ENCODE data around the gene LMLN. TPM values are rescaled to one million over a fixed set of nuclear protein-coding genes. Genes with fewer than 3 reads are reported as not detected.
"Not testable (repeated sequence)": the region's sequence is repeated elsewhere in the genome, so short reads cannot be mapped to it uniquely, and the experiment has no call there.

LMLN gene
- total RNA-seq: 4.3 and 4.4 TPM in 2 replicates

- peak within 1 kb of the TSS; percentile 92 for H3K27ac Mint-ChIP-seq
- H3K4me1 Mint-ChIP-seq (ENCODE audit: low read depth): peaks cover 39% of the 10 kb centered on the region
- peak; percentile 95 for DNase-seq (ENCODE audit: low spot score)
- peaks cover 40% of the 10 kb centered on the region for H3K36me3 Mint-ChIP-seq (ENCODE audit: low read depth)
- H3K4me3 Mint-ChIP-seq (ENCODE audit: low read depth): peak within 1 kb of the TSS; percentile 88
- H3K9me3 Mint-ChIP-seq: no peaks in the 10 kb centered on the region
- intact Hi-C loops (cut with micrococcal nuclease): loop anchor here (1.0 to 5.0 kb wide), 6 partner anchors 10 to 208 kb away; partner anchors contain the start of genes LRCH3 and RPL35A
- H3K27me3 Mint-ChIP-seq (ENCODE audit: low read depth): peaks cover 2% of the 10 kb centered on the region
These were observed at the start of gene LMLN for GRCh38 chr3:197959891-197960693. LMLN (plus strand) TSS chr3:197960217; CDS start chr3:197960246, 29 bp downstream.

- Mint-ChIP-seq H3K27me3 (ENCODE audit: low read depth) (no peaks in the 10 kb centered on the region), H3K4me1 (ENCODE audit: low read depth) (no peaks in the 10 kb centered on the region), H3K4me3 (ENCODE audit: low read depth) (no peak overlapping the region), H3K36me3 (ENCODE audit: low read depth) (peaks cover 1% of the 10 kb centered on the region), H3K9me3 (no peaks in the 10 kb centered on the region), H3K27ac (no peak overlapping the region)
- intact Hi-C loops (cut with micrococcal nuclease): no loop called here
- DNase-seq (ENCODE audit: low spot score): no peak
These were observed 47.1 kb upstream of the LMLN start for GRCh38 chr3:197912741-197913476.

- no peak overlapping the region for H3K4me3 Mint-ChIP-seq (ENCODE audit: low read depth)
- H3K27me3 Mint-ChIP-seq (ENCODE audit: low read depth): no peaks in the 10 kb centered on the region
- H3K9me3 Mint-ChIP-seq: no peaks in the 10 kb centered on the region
These were observed 46.2 kb upstream of the LMLN start for GRCh38 chr3:197913641-197914380.

GRCh38 chr3:197921429-197922275 is 38.4 kb upstream of the LMLN start:
- H3K9me3 Mint-ChIP-seq; H3K4me3 Mint-ChIP-seq (ENCODE audit: low read depth); DNase-seq (ENCODE audit: low spot score): not testable (repeated sequence)

More at GRCh38 chr3:197913641-197914380, 46.2 kb upstream of the LMLN start:
- Mint-ChIP-seq H3K4me1 (ENCODE audit: low read depth) (no peaks in the 10 kb centered on the region), H3K27ac (no peak overlapping the region), H3K36me3 (ENCODE audit: low read depth) (no peaks in the 10 kb centered on the region)
- intact Hi-C loops (cut with micrococcal nuclease): no loop called here
- DNase-seq (ENCODE audit: low spot score): no peak

GRCh38 chr3:197926418-197926817 is 33.6 kb upstream of the LMLN start:
- H3K27me3 Mint-ChIP-seq (ENCODE audit: low read depth): no peaks in the 10 kb centered on the region
- H3K9me3 Mint-ChIP-seq: peaks cover 5% of the 10 kb centered on the region
- H3K36me3 Mint-ChIP-seq (ENCODE audit: low read depth): peaks cover 20% of the 10 kb centered on the region
- intact Hi-C loops (cut with micrococcal nuclease): no loop called here
- DNase-seq (ENCODE audit: low spot score): no peak
- H3K4me1 Mint-ChIP-seq (ENCODE audit: low read depth): peaks cover 5% of the 10 kb centered on the region
- no peak overlapping the region for H3K4me3 Mint-ChIP-seq (ENCODE audit: low read depth)
- no peak overlapping the region for H3K27ac Mint-ChIP-seq

More at GRCh38 chr3:197921429-197922275, 38.4 kb upstream of the LMLN start:
- H3K27me3 Mint-ChIP-seq (ENCODE audit: low read depth); H3K4me1 Mint-ChIP-seq (ENCODE audit: low read depth): not testable (repeated sequence)
- H3K27ac Mint-ChIP-seq: peak overlapping the region; percentile 28
- intact Hi-C loops (cut with micrococcal nuclease): loop anchor here (1.0 kb wide), 1 partner anchor 15 kb away; no protein-coding TSS in a partner anchor
- peaks cover 19% of the 10 kb centered on the region for H3K36me3 Mint-ChIP-seq (ENCODE audit: low read depth)

- H3K27me3 Mint-ChIP-seq (ENCODE audit: low read depth); H3K4me3 Mint-ChIP-seq (ENCODE audit: low read depth); intact Hi-C loops (cut with micrococcal nuclease); DNase-seq (ENCODE audit: low spot score); H3K4me1 Mint-ChIP-seq (ENCODE audit: low read depth); H3K27ac Mint-ChIP-seq; H3K9me3 Mint-ChIP-seq: not testable (repeated sequence)
- peaks cover 16% of the 10 kb centered on the region for H3K36me3 Mint-ChIP-seq (ENCODE audit: low read depth)
These were observed 32.4 kb upstream of the LMLN start for GRCh38 chr3:197927578-197927977.

- Mint-ChIP-seq H3K4me1 (ENCODE audit: low read depth) (peaks cover 5% of the 10 kb centered on the region), H3K27me3 (ENCODE audit: low read depth) (no peaks in the 10 kb centered on the region), H3K36me3 (ENCODE audit: low read depth) (peaks cover 3% of the 10 kb centered on the region), H3K27ac (no peak overlapping the region), H3K4me3 (ENCODE audit: low read depth) (no peak overlapping the region), H3K9me3 (no peaks in the 10 kb centered on the region)
- no peak for DNase-seq (ENCODE audit: low spot score)
- intact Hi-C loops (cut with micrococcal nuclease): no loop called here
These were observed 23.1 kb upstream of the LMLN start for GRCh38 chr3:197936819-197937384.

GRCh38 chr3:197940745-197941384 is 19.2 kb upstream of the LMLN start:
- no peak for DNase-seq (ENCODE audit: low spot score)
- peaks cover 8% of the 10 kb centered on the region for H3K36me3 Mint-ChIP-seq (ENCODE audit: low read depth)
- no peaks in the 10 kb centered on the region for H3K9me3 Mint-ChIP-seq
- H3K27ac Mint-ChIP-seq: no peak overlapping the region
- peaks cover 6% of the 10 kb centered on the region for H3K4me1 Mint-ChIP-seq (ENCODE audit: low read depth)
- no peak overlapping the region for H3K4me3 Mint-ChIP-seq (ENCODE audit: low read depth)
- no peaks in the 10 kb centered on the region for H3K27me3 Mint-ChIP-seq (ENCODE audit: low read depth)
- intact Hi-C loops (cut with micrococcal nuclease): no loop called here

- no peaks in the 10 kb centered on the region for H3K27me3 Mint-ChIP-seq (ENCODE audit: low read depth)
- no peak overlapping the region for H3K4me3 Mint-ChIP-seq (ENCODE audit: low read depth)
- peaks cover 8% of the 10 kb centered on the region for H3K36me3 Mint-ChIP-seq (ENCODE audit: low read depth)
- H3K27ac Mint-ChIP-seq: no peak overlapping the region
- H3K4me1 Mint-ChIP-seq (ENCODE audit: low read depth): peaks cover 6% of the 10 kb centered on the region
- no peak for DNase-seq (ENCODE audit: low spot score)
- H3K9me3 Mint-ChIP-seq: no peaks in the 10 kb centered on the region
- intact Hi-C loops (cut with micrococcal nuclease): loop anchor here (1.0 kb wide), 1 partner anchor 37 kb away; no protein-coding TSS in a partner anchor
These were observed 17.0 kb upstream of the LMLN start for GRCh38 chr3:197942956-197943556.

- intact Hi-C loops (cut with micrococcal nuclease): no loop called here
- peaks cover 41% of the 10 kb centered on the region for H3K36me3 Mint-ChIP-seq (ENCODE audit: low read depth)
- no peaks in the 10 kb centered on the region for H3K9me3 Mint-ChIP-seq
- H3K4me1 Mint-ChIP-seq (ENCODE audit: low read depth): peaks cover 32% of the 10 kb centered on the region
- no peaks in the 10 kb centered on the region for H3K27me3 Mint-ChIP-seq (ENCODE audit: low read depth)
- H3K27ac Mint-ChIP-seq: peak overlapping the region; percentile 97
- peak overlapping the region; percentile 99 for H3K4me3 Mint-ChIP-seq (ENCODE audit: low read depth)
- no peak for DNase-seq (ENCODE audit: low spot score)
These were observed 10.7 kb upstream of the LMLN start for GRCh38 chr3:197949191-197949777.

All from activated T-helper 2 cell treated with anti-CD3 and anti-CD28 coated beads, Interferon-gamma antibody, Interleukin-2, Interleukin-4, amounts not matched to agents 10 μg/mL and 5 μg/mL and 100 μg/mL, durations not matched to agents 14 hours and 24 hours and 36 hours (primary cell).